NCI-H1417 treated with DMSO at 0.1 percent for 48 hours (cell line): ENCODE data around the gene PNPLA7.
"Not testable (repeated sequence)": the region's sequence is repeated elsewhere in the genome, so short reads cannot be mapped to it uniquely, and the experiment has no call there.

ENCODE experiments used
- DNase-seq: peaks from one replicate; lab custom pipeline; 2025; lab: John Stamatoyannopoulos, UW

PNPLA7 gene

GRCh38 chr9:137550231-137550621 is at the start of gene PNPLA7:
Gene PNPLA7, minus strand, starts transcription at chr9:137550402. Its CDS starts 205 bp downstream, at chr9:137550197.
- peak; percentile 29 for DNase-seq

GRCh38 chr9:137598943-137599342 is 48.7 kb upstream of the PNPLA7 start:
- DNase-seq = no peak

GRCh38 chr9:137596577-137596976 is 46.4 kb upstream of the PNPLA7 start:
- DNase-seq = not testable (repeated sequence)

GRCh38 chr9:137593176-137593575 is 43.0 kb upstream of the PNPLA7 start:
- DNase-seq = no peak

GRCh38 chr9:137592767-137593166 is 42.6 kb upstream of the PNPLA7 start:
- DNase-seq = no peak

- DNase-seq = peak; percentile 80
These were observed 40.5 kb upstream of the PNPLA7 start, which contains the start of gene ZMYND19 for GRCh38 chr9:137590469-137591383. Gene ZMYND19, minus strand, starts transcription at chr9:137590512. Its CDS starts 249 bp downstream, at chr9:137590263.

- DNase-seq = no peak
These were observed 39.9 kb upstream of the PNPLA7 start for GRCh38 chr9:137590123-137590468.

GRCh38 chr9:137589441-137590122 is 39.4 kb upstream of the PNPLA7 start:
- DNase-seq = no peak

GRCh38 chr9:137588891-137589290 is 38.7 kb upstream of the PNPLA7 start:
- DNase-seq = no peak

- DNase-seq = no peak
These were observed 38.1 kb upstream of the PNPLA7 start for GRCh38 chr9:137588311-137588710.

- DNase-seq = no peak
These were observed 36.7 kb upstream of the PNPLA7 start for GRCh38 chr9:137586854-137587253.

- DNase-seq = no peak
These were observed 33.8 kb upstream of the PNPLA7 start for GRCh38 chr9:137583957-137584356.

- DNase-seq = no peak
These were observed 33.1 kb upstream of the PNPLA7 start for GRCh38 chr9:137583347-137583746.

GRCh38 chr9:137582286-137582860 is 32.2 kb upstream of the PNPLA7 start:
- no peak for DNase-seq

GRCh38 chr9:137581361-137582285 is 31.4 kb upstream of the PNPLA7 start:
- no peak for DNase-seq

- no peak for DNase-seq
These were observed 30.7 kb upstream of the PNPLA7 start for GRCh38 chr9:137580954-137581322.

- DNase-seq = no peak
These were observed 30.2 kb upstream of the PNPLA7 start for GRCh38 chr9:137580209-137580953.

- DNase-seq = no peak
These were observed 29.0 kb upstream of the PNPLA7 start for GRCh38 chr9:137579259-137579604.

- peak; percentile 3 for DNase-seq
These were observed 28.5 kb upstream of the PNPLA7 start, which contains the start of gene DPH7 for GRCh38 chr9:137578518-137579258. Gene DPH7, minus strand, starts transcription at chr9:137578925. Its CDS starts 148 bp downstream, at chr9:137578777.

GRCh38 chr9:137575716-137576411 is 25.7 kb upstream of the PNPLA7 start:
- no peak for DNase-seq
